Astrocyte (in vitro differentiated cells and primary cell): ENCODE data around the gene SPOCK1.

ENCODE experiments used
- CTCF ChIP-seq: IDR thresholded peaks from 2 replicates; pipeline ENCODE4 v1.5.1; 2011; ENCODE audit warnings: low read depth, mild to moderate bottlenecking, inconsistent platforms, low read length, moderate library complexity; ENCODE audit not compliant: insufficient read depth
- EZH2 ChIP-seq: IDR thresholded peaks from 2 replicates; pipeline ENCODE4 v1.6.1; 2012; ENCODE audit warnings: mild to moderate bottlenecking, low read length, inconsistent platforms; ENCODE audit not compliant: insufficient read depth

DNA sequence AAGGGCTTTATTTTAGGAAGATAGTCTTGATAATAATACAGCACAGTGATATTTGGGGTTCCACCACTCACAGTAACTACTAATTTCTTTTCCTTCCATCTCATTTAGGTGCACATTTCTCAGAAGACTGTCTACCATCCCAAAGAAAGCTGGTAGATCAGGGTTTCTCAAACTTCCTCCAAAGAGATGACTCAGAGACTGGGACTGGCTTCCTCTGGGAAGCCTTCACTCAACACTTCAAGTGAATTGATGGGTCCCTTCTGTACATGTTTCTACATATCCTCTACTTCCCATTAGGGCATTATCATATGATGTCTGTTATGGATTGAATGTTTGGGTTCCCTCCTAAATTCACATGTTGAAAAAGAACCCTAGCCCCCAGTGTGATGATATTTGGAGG, 138.5 kb downstream of the SPOCK1 start:
- TF ChIP-seq CTCF (no peak), EZH2 (no peak)
